SH-SY5Y (cell line): ENCODE measurements around the gene KRTAP10-7.

ENCODE experiments used
- GATA2 ChIP-seq: IDR thresholded peaks from 2 replicates; pipeline ENCODE4 v1.6.1; 2011; ENCODE audit warnings: mild to moderate bottlenecking, low read depth, low read length
- GATA3 ChIP-seq: IDR thresholded peaks from 2 replicates; pipeline ENCODE4 v1.6.1; 2011; ENCODE audit warnings: low read depth, mild to moderate bottlenecking, low read length, moderate library complexity

- no peak for TF ChIP-seq GATA2
- TF ChIP-seq GATA3: no peak
These were observed 8.8 kb downstream of the KRTAP10-7 start for GRCh38 chr21:44609193-44609592.
